ENCODE data around the gene PPP1CA.

The PPP1CA gene

DNA sequence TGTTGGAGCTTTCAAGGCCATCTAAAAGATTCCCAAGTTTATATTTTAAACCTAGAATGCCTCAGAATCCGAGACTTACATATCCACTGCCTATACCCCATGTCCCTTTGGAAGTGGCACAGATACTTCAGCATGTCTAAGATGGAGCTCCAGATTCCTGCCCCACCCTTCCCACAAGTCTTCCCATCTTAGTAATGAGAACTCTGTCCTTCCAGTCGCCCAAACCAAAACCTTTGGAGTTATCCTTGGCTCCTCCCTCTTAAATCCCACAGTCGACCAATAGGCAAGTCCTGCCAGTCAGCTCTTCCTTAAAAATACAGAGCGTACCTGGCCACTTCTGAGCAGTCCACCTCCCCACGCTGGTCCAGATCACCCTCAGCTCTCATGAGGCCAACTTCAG is 52.6 kb downstream of the PPP1CA start:
- DNase-seq: no peak

All from NCI-H187 treated with DMSO at 0.1 percent for 48 hours (cell line).